ENCODE data around the gene DIPK1B.

The DIPK1B gene

GRCh38 chr9:136693135-136693489 lies 19.3 kb upstream of the DIPK1B start:
- DNase-seq (ENCODE audit: insufficient read length, low spot score), result no peak
- no peak for TF ChIP-seq CTCF (IDR thresholded peaks at IDR 0.05; ENCODE audit: insufficient read depth, missing control alignments)
- FAIRE-seq, result no peak

- no peak for TF ChIP-seq CTCF (IDR thresholded peaks at IDR 0.05; ENCODE audit: insufficient read depth, missing control alignments)
- no peak for DNase-seq (ENCODE audit: insufficient read length, low spot score)
- FAIRE-seq, result no peak
These were observed 18.7 kb upstream of the DIPK1B start for GRCh38 chr9:136693490-136694162.

GRCh38 chr9:136694163-136694871 lies 18.1 kb upstream of the DIPK1B start:
- peak; percentile 39 for TF ChIP-seq CTCF (IDR thresholded peaks at IDR 0.05; ENCODE audit: insufficient read depth, missing control alignments)
- FAIRE-seq (no peak), DNase-seq (ENCODE audit: insufficient read length, low spot score) (peak; percentile 89)

- DNase-seq (ENCODE audit: insufficient read length, low spot score) (no peak), FAIRE-seq (no peak)
- TF ChIP-seq CTCF (IDR thresholded peaks at IDR 0.05; ENCODE audit: insufficient read depth, missing control alignments), result no peak
These were observed 17.5 kb upstream of the DIPK1B start for GRCh38 chr9:136694872-136695247.

GRCh38 chr9:136695435-136695895 lies 16.9 kb upstream of the DIPK1B start:
- no peak for TF ChIP-seq CTCF (IDR thresholded peaks at IDR 0.05; ENCODE audit: insufficient read depth, missing control alignments)
- DNase-seq (ENCODE audit: insufficient read length, low spot score) (no peak), FAIRE-seq (no peak)

GRCh38 chr9:136695955-136696354 lies 16.4 kb upstream of the DIPK1B start:
- TF ChIP-seq CTCF (IDR thresholded peaks at IDR 0.05; ENCODE audit: insufficient read depth, missing control alignments), result no peak
- DNase-seq (ENCODE audit: insufficient read length, low spot score), result no peak
- FAIRE-seq, result no peak

- FAIRE-seq (no peak), DNase-seq (ENCODE audit: insufficient read length, low spot score) (no peak)
- TF ChIP-seq CTCF (IDR thresholded peaks at IDR 0.05; ENCODE audit: insufficient read depth, missing control alignments), result no peak
These were observed 15.9 kb upstream of the DIPK1B start for GRCh38 chr9:136696502-136696901.

Measured in D721Med (cell line).